Dedifferentiated amniotic fluid mesenchymal stem cell (primary cell): Measurements from ENCODE around the gene ABT1.

Experiments used
- DNase-seq: peaks from one replicate; pipeline ENCODE4 v3.0.0-alpha.2; 2016; ENCODE audit errors: extremely low spot score

Gene ABT1

GRCh38 chr6:26604797-26605196, 8.0 kb downstream of the ABT1 start:
- DNase-seq, result no peak

- peak; percentile 81 for DNase-seq
Measured at GRCh38 chr6:26607434-26608230, 10.9 kb downstream of the ABT1 start.

- DNase-seq, result no peak
Measured at GRCh38 chr6:26609463-26609862, 12.7 kb downstream of the ABT1 start.

GRCh38 chr6:26611599-26611998, 14.8 kb downstream of the ABT1 start:
- DNase-seq, result no peak

- no peak for DNase-seq
Measured at GRCh38 chr6:26613201-26613600, 16.4 kb downstream of the ABT1 start.

- DNase-seq, result no peak
Measured at GRCh38 chr6:26613689-26614683, 17.2 kb downstream of the ABT1 start.

- no peak for DNase-seq
Measured at GRCh38 chr6:26623339-26623859, 26.6 kb downstream of the ABT1 start.

GRCh38 chr6:26624557-26624956, 27.8 kb downstream of the ABT1 start:
- DNase-seq, result no peak

- no peak for DNase-seq
Measured at GRCh38 chr6:26627843-26628242, 31.1 kb downstream of the ABT1 start.

- no peak for DNase-seq
Measured at GRCh38 chr6:26629359-26629758, 32.6 kb downstream of the ABT1 start.

GRCh38 chr6:26640806-26641205, 44.1 kb downstream of the ABT1 start:
- no peak for DNase-seq

- no peak for DNase-seq
Measured at GRCh38 chr6:26646074-26646473, 49.3 kb downstream of the ABT1 start.
